ENCODE results near the gene PUSL1. TPM values are rescaled to one million over a fixed set of nuclear protein-coding genes. Genes with fewer than 3 reads are reported as not detected.

The PUSL1 gene, protein sequence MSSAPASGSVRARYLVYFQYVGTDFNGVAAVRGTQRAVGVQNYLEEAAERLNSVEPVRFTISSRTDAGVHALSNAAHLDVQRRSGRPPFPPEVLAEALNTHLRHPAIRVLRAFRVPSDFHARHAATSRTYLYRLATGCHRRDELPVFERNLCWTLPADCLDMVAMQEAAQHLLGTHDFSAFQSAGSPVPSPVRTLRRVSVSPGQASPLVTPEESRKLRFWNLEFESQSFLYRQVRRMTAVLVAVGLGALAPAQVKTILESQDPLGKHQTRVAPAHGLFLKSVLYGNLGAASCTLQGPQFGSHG
- 7.1 TPM for polyA plus RNA-seq (2013)

DNA sequence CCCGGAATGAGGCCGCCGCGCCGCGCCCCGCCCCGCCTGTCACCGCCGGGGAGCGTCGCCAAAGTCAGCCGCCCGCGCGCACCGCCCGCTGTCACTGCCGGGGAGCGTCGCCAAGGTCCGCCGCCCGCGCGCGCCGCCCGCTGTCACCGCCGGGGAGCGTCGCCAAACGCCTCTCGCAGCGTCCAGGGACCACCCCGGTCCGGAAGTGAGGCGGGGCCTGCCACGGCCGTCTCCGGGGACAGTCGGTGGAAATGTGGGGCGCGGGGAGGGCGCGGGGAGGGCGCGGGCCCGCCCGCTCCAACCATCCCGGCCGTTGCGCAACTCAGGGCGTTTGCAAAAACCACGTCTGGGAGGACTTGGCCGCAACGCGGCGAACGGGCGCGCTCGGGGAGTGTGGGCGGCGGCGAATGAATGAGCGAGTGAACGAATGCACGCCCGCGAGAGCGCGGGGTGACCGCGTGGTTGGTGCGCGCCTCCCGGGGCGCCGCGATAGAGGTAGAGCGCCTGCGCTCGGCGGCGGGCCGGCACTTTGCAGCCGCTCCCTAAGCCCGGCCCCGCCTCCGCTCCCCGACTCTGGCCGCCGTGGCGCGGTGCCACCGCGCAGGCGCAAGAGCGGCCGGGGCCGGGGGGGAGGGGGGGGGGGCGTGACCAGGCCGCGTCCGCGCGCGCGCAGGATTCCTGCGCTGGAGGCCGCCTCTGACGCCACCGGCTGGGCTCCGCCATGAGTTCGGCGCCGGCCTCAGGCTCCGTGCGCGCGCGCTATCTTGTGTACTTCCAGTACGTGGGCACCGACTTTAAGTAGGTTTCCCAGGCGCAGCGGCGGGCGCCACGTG is at the start of gene PUSL1, which contains the start of gene ACAP3:
Gene PUSL1 (plus strand): TSS at position 675 of the 833 bp plus-strand sequence. CDS start 47 bp downstream, at position 722.
Gene ACAP3 (minus strand): TSS at position 8 of the 833 bp plus-strand sequence. CDS start 115 bp downstream, outside the sequence.
- under 1% methylated on average over 100 of the region's 131 CpGs for WGBS (ENCODE audit: insufficient coverage)
- no peaks in the 10 kb centered on the region for H3K9me3 ChIP-seq (ENCODE audit: control extremely low read depth in 1 of 5, control insufficient read depth in 4 of 5, insufficient read depth in 2 of 5, low read depth in 1 of 5, low read length in 4 of 5)
- CTCF ChIA-PET = no interaction called here
- DNase-seq = peak; percentile 91 to 95 (median 94)
- POLR2A ChIA-PET = no interaction called here
- H3K27ac ChIP-seq (ENCODE audit: insufficient read depth in 1 of 2, low read depth in 1 of 2, low read length in 2 of 2, poor library complexity in 1 of 2, severe bottlenecking in 2 of 2) = peak within 1 kb of the TSS in 1 of 2 experiments; percentile 78
- H3K36me3 ChIP-seq (ENCODE audit: control insufficient read depth in 4 of 4, insufficient read depth in 4 of 4, low read length in 3 of 4) = peaks cover 3 to 39% (median 22%) of the 10 kb centered on the region in 4 experiments
- H3K27me3 ChIP-seq (replicated peaks in 2 of 5; ENCODE audit: control insufficient read depth in 4 of 5, insufficient read depth in 5 of 5, low read length in 4 of 5) = no peaks in the 10 kb centered on the region
- peaks cover 4 to 52% (median 51%) of the 10 kb centered on the region in 4 experiments for H3K4me1 ChIP-seq (ENCODE audit: control extremely low read depth in 1 of 4, control insufficient read depth in 4 of 4, insufficient read depth in 4 of 4, low read length in 3 of 4)
- peak within 1 kb of the TSS; percentile 45 to 88 (median 80) for H3K4me3 ChIP-seq (ENCODE audit: control insufficient read depth in 1 of 7, extremely low read depth in 1 of 7, insufficient read depth in 4 of 7, low read depth in 2 of 7, low read length in 6 of 7)

DNA sequence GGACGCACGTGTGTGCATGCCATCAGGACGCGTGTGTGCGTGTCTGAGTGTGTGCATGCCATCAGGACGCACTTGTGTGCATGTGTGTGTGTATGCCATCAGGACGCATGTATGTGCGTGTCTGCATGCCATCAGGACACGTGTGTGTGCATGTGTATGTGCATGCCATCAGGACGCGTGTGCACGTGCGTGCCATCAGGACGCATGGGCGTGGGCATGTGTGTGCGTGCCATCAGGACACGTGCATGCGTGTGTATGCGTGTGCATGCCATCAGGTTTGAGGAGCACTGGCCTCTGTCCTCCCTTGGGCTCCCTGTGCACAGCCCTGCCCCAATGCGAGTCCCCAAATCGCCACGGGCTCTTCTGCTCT is 49.3 kb upstream of the PUSL1 start:
- CTCF ChIA-PET = interaction anchor here (3.5 kb wide), 1 partner anchor 12 kb away, joined by 10 read pairs; no protein-coding TSS in a partner anchor
- no peaks in the 10 kb centered on the region for H3K27me3 ChIP-seq (replicated peaks in 2 of 5; ENCODE audit: control insufficient read depth in 4 of 5, insufficient read depth in 5 of 5, low read length in 4 of 5)
- WGBS (ENCODE audit: insufficient coverage) = 97% methylated on average over 21 of the region's 22 CpGs
- no peak overlapping the region for H3K4me3 ChIP-seq (ENCODE audit: control insufficient read depth in 1 of 7, extremely low read depth in 1 of 7, insufficient read depth in 4 of 7, low read depth in 2 of 7, low read length in 6 of 7)
- H3K9me3 ChIP-seq (ENCODE audit: control extremely low read depth in 1 of 5, control insufficient read depth in 4 of 5, insufficient read depth in 2 of 5, low read depth in 1 of 5, low read length in 4 of 5) = no peaks in the 10 kb centered on the region
- no peak for DNase-seq
- POLR2A ChIA-PET = no interaction called here
- peaks cover 0 to 85% (median 49%) of the 10 kb centered on the region in 4 experiments for H3K36me3 ChIP-seq (ENCODE audit: control insufficient read depth in 4 of 4, insufficient read depth in 4 of 4, low read length in 3 of 4)
- H3K4me1 ChIP-seq (ENCODE audit: control extremely low read depth in 1 of 4, control insufficient read depth in 4 of 4, insufficient read depth in 4 of 4, low read length in 3 of 4) = peaks cover 0 to 6% (median 4%) of the 10 kb centered on the region in 4 experiments
- no peak overlapping the region for H3K27ac ChIP-seq (ENCODE audit: insufficient read depth in 1 of 2, low read depth in 1 of 2, low read length in 2 of 2, poor library complexity in 1 of 2, severe bottlenecking in 2 of 2)

DNA sequence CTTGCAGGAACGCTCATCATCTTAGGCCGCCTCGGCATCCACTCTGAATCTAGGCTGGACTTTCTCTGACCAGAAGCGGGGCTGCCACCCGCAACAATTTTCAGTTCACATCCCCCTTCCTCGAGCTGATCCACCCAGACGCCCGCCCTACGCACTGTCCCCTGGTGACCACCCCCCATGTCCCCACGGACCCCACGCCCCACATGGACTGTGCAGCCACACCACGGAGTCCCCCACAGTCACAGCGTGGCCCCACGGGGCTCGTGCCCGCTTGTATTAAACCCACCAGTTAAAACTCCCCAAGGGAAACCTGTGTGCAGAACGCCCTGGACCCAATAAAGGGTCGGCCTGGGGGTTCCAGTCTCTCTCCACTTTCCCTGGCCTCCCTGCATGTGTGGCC is 48.9 kb upstream of the PUSL1 start:
- 97% methylated on average over 17 of the region's 18 CpGs for WGBS (ENCODE audit: insufficient coverage)
- Histone ChIP-seq H3K4me3 (ENCODE audit: control insufficient read depth in 1 of 7, extremely low read depth in 1 of 7, insufficient read depth in 4 of 7, low read depth in 2 of 7, low read length in 6 of 7) (no peak overlapping the region), H3K4me1 (ENCODE audit: control extremely low read depth in 1 of 4, control insufficient read depth in 4 of 4, insufficient read depth in 4 of 4, low read length in 3 of 4) (peaks cover 0 to 6% (median 4%) of the 10 kb centered on the region in 4 experiments), H3K27me3 (replicated peaks in 2 of 5; ENCODE audit: control insufficient read depth in 4 of 5, insufficient read depth in 5 of 5, low read length in 4 of 5) (no peaks in the 10 kb centered on the region), H3K36me3 (ENCODE audit: control insufficient read depth in 4 of 4, insufficient read depth in 4 of 4, low read length in 3 of 4) (peaks cover 0 to 84% (median 48%) of the 10 kb centered on the region in 4 experiments), H3K27ac (ENCODE audit: insufficient read depth in 1 of 2, low read depth in 1 of 2, low read length in 2 of 2, poor library complexity in 1 of 2, severe bottlenecking in 2 of 2) (no peak overlapping the region), H3K9me3 (ENCODE audit: control extremely low read depth in 1 of 5, control insufficient read depth in 4 of 5, insufficient read depth in 2 of 5, low read depth in 1 of 5, low read length in 4 of 5) (no peaks in the 10 kb centered on the region)
- CTCF ChIA-PET = interaction anchor here (3.5 kb wide), 1 partner anchor 12 kb away, joined by 10 read pairs; no protein-coding TSS in a partner anchor
- POLR2A ChIA-PET = no interaction called here
- no peak for DNase-seq

DNA sequence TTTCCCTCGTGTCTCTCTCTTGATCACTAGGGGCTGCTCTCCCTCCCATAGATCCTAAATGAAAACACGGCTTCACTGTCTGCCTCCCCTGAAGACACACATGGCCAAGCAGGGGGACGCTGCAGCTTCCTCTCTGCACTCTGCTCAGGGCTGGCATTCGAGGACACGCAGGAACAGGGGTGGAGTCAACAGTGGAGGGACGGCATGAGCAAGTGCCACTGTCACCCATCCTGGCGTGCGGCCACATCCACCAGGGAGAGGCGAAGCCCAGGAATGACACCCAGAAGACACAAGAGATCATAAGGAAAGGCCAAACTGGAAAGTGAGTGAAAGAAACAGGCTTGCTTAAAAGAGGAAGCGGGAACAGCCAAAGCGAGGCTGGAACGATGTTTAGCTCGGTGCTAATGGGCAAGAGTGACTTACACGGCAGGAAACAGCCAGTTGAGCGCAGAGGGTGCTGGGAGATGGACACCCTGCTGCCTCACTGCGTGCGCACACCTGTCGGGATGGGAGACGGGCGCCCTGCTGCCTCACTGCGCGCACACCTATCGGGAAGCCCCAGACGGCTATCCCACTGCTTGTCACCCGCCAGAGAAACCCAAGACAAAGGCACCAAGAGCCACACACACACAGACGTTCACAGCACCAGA is 48.3 kb upstream of the PUSL1 start:
- peaks cover 2 to 83% (median 50%) of the 10 kb centered on the region in 4 experiments for H3K36me3 ChIP-seq (ENCODE audit: control insufficient read depth in 4 of 4, insufficient read depth in 4 of 4, low read length in 3 of 4)
- CTCF ChIA-PET = interaction anchor here (1.3 to 3.5 kb wide), 2 partner anchors 11 to 27 kb away, joined by 3 to 10 read pairs; no protein-coding TSS in a partner anchor
- no peaks in the 10 kb centered on the region for H3K27me3 ChIP-seq (replicated peaks in 2 of 5; ENCODE audit: control insufficient read depth in 4 of 5, insufficient read depth in 5 of 5, low read length in 4 of 5)
- H3K4me1 ChIP-seq (ENCODE audit: control extremely low read depth in 1 of 4, control insufficient read depth in 4 of 4, insufficient read depth in 4 of 4, low read length in 3 of 4) = peaks cover 0 to 6% (median 4%) of the 10 kb centered on the region in 4 experiments
- no peak overlapping the region for H3K4me3 ChIP-seq (ENCODE audit: control insufficient read depth in 1 of 7, extremely low read depth in 1 of 7, insufficient read depth in 4 of 7, low read depth in 2 of 7, low read length in 6 of 7)
- WGBS (ENCODE audit: insufficient coverage) = 79% methylated on average over 24 of the region's 26 CpGs
- POLR2A ChIA-PET = interaction anchor here (0.9 kb wide), 1 partner anchor 13 kb away, joined by 3 read pairs; no protein-coding TSS in a partner anchor
- H3K9me3 ChIP-seq (ENCODE audit: control extremely low read depth in 1 of 5, control insufficient read depth in 4 of 5, insufficient read depth in 2 of 5, low read depth in 1 of 5, low read length in 4 of 5) = no peaks in the 10 kb centered on the region
- DNase-seq = peak in 2 of 3 donors; percentile 23 to 38
- H3K27ac ChIP-seq (ENCODE audit: insufficient read depth in 1 of 2, low read depth in 1 of 2, low read length in 2 of 2, poor library complexity in 1 of 2, severe bottlenecking in 2 of 2) = no peak overlapping the region

GRCh38 chr1:1260843-1261560 is 47.4 kb upstream of the PUSL1 start:
- POLR2A ChIA-PET = interaction anchor here (0.9 kb wide), 1 partner anchor 14 kb away, joined by 3 read pairs; no protein-coding TSS in a partner anchor
- Histone ChIP-seq H3K4me3 (ENCODE audit: control insufficient read depth in 1 of 7, extremely low read depth in 1 of 7, insufficient read depth in 4 of 7, low read depth in 2 of 7, low read length in 6 of 7) (no peak overlapping the region), H3K27me3 (replicated peaks in 2 of 5; ENCODE audit: control insufficient read depth in 4 of 5, insufficient read depth in 5 of 5, low read length in 4 of 5) (no peaks in the 10 kb centered on the region), H3K9me3 (ENCODE audit: control extremely low read depth in 1 of 5, control insufficient read depth in 4 of 5, insufficient read depth in 2 of 5, low read depth in 1 of 5, low read length in 4 of 5) (no peaks in the 10 kb centered on the region), H3K27ac (ENCODE audit: insufficient read depth in 1 of 2, low read depth in 1 of 2, low read length in 2 of 2, poor library complexity in 1 of 2, severe bottlenecking in 2 of 2) (no peak overlapping the region), H3K36me3 (ENCODE audit: control insufficient read depth in 4 of 4, insufficient read depth in 4 of 4, low read length in 3 of 4) (peaks cover 2 to 80% (median 49%) of the 10 kb centered on the region in 4 experiments), H3K4me1 (ENCODE audit: control extremely low read depth in 1 of 4, control insufficient read depth in 4 of 4, insufficient read depth in 4 of 4, low read length in 3 of 4) (peaks cover 0 to 6% (median 4%) of the 10 kb centered on the region in 4 experiments)
- DNase-seq = no peak
- CTCF ChIA-PET = interaction anchor here (1.0 to 3.5 kb wide), 3 partner anchors 10 to 138 kb away, joined by 3 to 10 read pairs (median 4); no protein-coding TSS in a partner anchor
- 63% methylated on average over 11 of the region's 16 CpGs for WGBS (ENCODE audit: insufficient coverage)

- H3K27ac ChIP-seq (ENCODE audit: insufficient read depth in 1 of 2, low read depth in 1 of 2, low read length in 2 of 2, poor library complexity in 1 of 2, severe bottlenecking in 2 of 2) = no peak overlapping the region
- H3K4me1 ChIP-seq (ENCODE audit: control extremely low read depth in 1 of 4, control insufficient read depth in 4 of 4, insufficient read depth in 4 of 4, low read length in 3 of 4) = peaks cover 0 to 6% (median 4%) of the 10 kb centered on the region in 4 experiments
- ChIA-PET CTCF (interaction anchor here (0.7 to 3.5 kb wide), 3 partner anchors 9 to 140 kb away, joined by 3 to 10 read pairs (median 4); no protein-coding TSS in a partner anchor), POLR2A (no interaction called here)
- peaks cover 2 to 75% (median 47%) of the 10 kb centered on the region in 4 experiments for H3K36me3 ChIP-seq (ENCODE audit: control insufficient read depth in 4 of 4, insufficient read depth in 4 of 4, low read length in 3 of 4)
- no peak for DNase-seq
- no peak overlapping the region for H3K4me3 ChIP-seq (ENCODE audit: control insufficient read depth in 1 of 7, extremely low read depth in 1 of 7, insufficient read depth in 4 of 7, low read depth in 2 of 7, low read length in 6 of 7)
- H3K27me3 ChIP-seq (replicated peaks in 2 of 5; ENCODE audit: control insufficient read depth in 4 of 5, insufficient read depth in 5 of 5, low read length in 4 of 5) = no peaks in the 10 kb centered on the region
- 98% methylated on average over 15 of the region's 17 CpGs for WGBS (ENCODE audit: insufficient coverage)
- H3K9me3 ChIP-seq (ENCODE audit: control extremely low read depth in 1 of 5, control insufficient read depth in 4 of 5, insufficient read depth in 2 of 5, low read depth in 1 of 5, low read length in 4 of 5) = no peaks in the 10 kb centered on the region
Observed at GRCh38 chr1:1262071-1262470, 46.3 kb upstream of the PUSL1 start.

Data from common myeloid progenitor, CD34-positive (primary cell).